Neural cell (in vitro differentiated cells): ENCODE data around the gene METAP1D. TPM values are rescaled to one million over a fixed set of nuclear protein-coding genes. Genes with fewer than 3 reads are reported as not detected.

Experiments
- H2AFZ ChIP-seq: fragments of 200-600, 300-800 bp; sonication (generic), shearing (Covaris generic); 2 replicates; pipeline ENCODE4 v1.6.0; 2014; ENCODE audit warnings: low read depth, mild to moderate bottlenecking, antibody characterized with exemption, low read length, moderate library complexity
- H3F3A ChIP-seq: fragments of 200-600 bp; shearing (Covaris generic); 2 replicates; pipeline ENCODE4 v1.6.1; 2016; ENCODE audit warnings: mild to moderate bottlenecking, moderate library complexity, mixed read lengths, antibody characterized with exemption, low read length; ENCODE audit not compliant: insufficient read depth, poor library complexity, severe bottlenecking
- H3K27ac ChIP-seq: fragments of 200-600, 300-800 bp; sonication (generic), shearing (Covaris generic); 2 replicates; pipeline ENCODE4 v1.5.1; 2014; ENCODE audit warnings: mild to moderate bottlenecking, low read length, moderate library complexity
- H3K27me3 ChIP-seq: fragments of 300-800, 200-600 bp; sonication (generic), shearing (Covaris generic); 2 replicates; pipeline ENCODE4 v1.6.0; 2014; ENCODE audit warnings: mild to moderate bottlenecking, low read depth, low read length, moderate library complexity; ENCODE audit not compliant: insufficient read depth
- H3K36me3 ChIP-seq: fragments of 300-800, 200-600 bp; sonication (generic), shearing (Covaris generic); 2 replicates; pipeline ENCODE4 v1.5.1; 2014; ENCODE audit warnings: mild to moderate bottlenecking, antibody characterized with exemption, low read length, moderate library complexity; ENCODE audit not compliant: insufficient read depth
- H3K4me2 ChIP-seq: fragments of 300-800, 200-600 bp; sonication (generic), shearing (Covaris generic); 2 replicates; pipeline ENCODE4 v1.6.0; 2014; ENCODE audit warnings: mild to moderate bottlenecking, low read length
- H3K4me3 ChIP-seq: fragments of 300-800, 200-600 bp; sonication (generic), shearing (Covaris generic); 2 replicates; pipeline ENCODE4 v1.5.1; 2014; ENCODE audit warnings: mild to moderate bottlenecking, low read length, moderate library complexity
- H3K79me2 ChIP-seq: fragments of 200-600 bp; shearing (Covaris generic); replicated peaks from 2 replicates; pipeline ENCODE4 v1.6.0; 2014; ENCODE audit warnings: mild to moderate bottlenecking, low read length, moderate library complexity; ENCODE audit not compliant: insufficient read depth
- H3K9ac ChIP-seq: fragments of 300-800, 200-600 bp; sonication (generic), shearing (Covaris generic); 2 replicates; pipeline ENCODE4 v1.6.1; 2016; ENCODE audit warnings: mild to moderate bottlenecking, low read length, mixed read lengths
- H3K9me2 ChIP-seq: fragments of 200-600 bp; shearing (Covaris generic); 2 replicates; pipeline ENCODE4 v1.6.1; 2016; ENCODE audit warnings: mild to moderate bottlenecking, low read length, mixed read lengths; ENCODE audit not compliant: insufficient read depth
- H3K9me3 ChIP-seq: fragments of 200-600, 300-800 bp; sonication (generic), shearing (Covaris generic); 2 replicates; pipeline ENCODE4 v1.6.1; 2016; ENCODE audit warnings: mild to moderate bottlenecking, mixed run types, low read length, moderate library complexity, mixed read lengths
- H4K20me1 ChIP-seq: fragments of 200-600 bp; shearing (Covaris generic); 2 replicates; pipeline ENCODE4 v1.6.1; 2016; ENCODE audit warnings: mild to moderate bottlenecking, mixed run types; ENCODE audit not compliant: insufficient read depth
- EP300 ChIP-seq: fragments of 450-650 bp; conservative IDR thresholded peaks from 2 replicates; pipeline ENCODE4 v1.6.1; 2014; ENCODE audit warnings: antibody characterized with exemption, mild to moderate bottlenecking, moderate library complexity; ENCODE audit not compliant: poor library complexity, severe bottlenecking
- EZH2 ChIP-seq: fragments of 200-600, 300-800 bp; shearing (Covaris generic), sonication (generic); IDR thresholded peaks from 2 replicates; pipeline ENCODE4 v1.6.1; 2014; ENCODE audit warnings: antibody characterized with exemption, low read length, borderline replicate concordance, mild to moderate bottlenecking; ENCODE audit not compliant: insufficient read depth, poor library complexity, severe bottlenecking
- MXI1 ChIP-seq: fragments of 450-650 bp; conservative IDR thresholded peaks from 2 replicates; pipeline ENCODE4 v1.6.1; 2014; ENCODE audit warnings: antibody characterized with exemption, mild to moderate bottlenecking; ENCODE audit not compliant: poor library complexity, severe bottlenecking
- POLR2AphosphoS5 ChIP-seq: IDR thresholded peaks from 2 replicates; pipeline ENCODE4 v1.6.1; 2012
- RAD21 ChIP-seq: fragments of 450-650 bp; conservative IDR thresholded peaks from 2 replicates; pipeline ENCODE4 v1.6.1; 2014; ENCODE audit warnings: antibody characterized with exemption, mild to moderate bottlenecking, moderate library complexity
- SMC3 ChIP-seq: fragments of 450-650 bp; conservative IDR thresholded peaks from 2 replicates; pipeline ENCODE4 v1.6.1; 2014; ENCODE audit warnings: antibody characterized with exemption, mild to moderate bottlenecking, moderate library complexity; ENCODE audit not compliant: poor library complexity
- TAF1 ChIP-seq: IDR thresholded peaks from 2 replicates; pipeline ENCODE4 v1.6.1; 2012; ENCODE audit warnings: low read depth
- polyA plus RNA-seq: library from polyadenylated mRNA; depleted of rRNA; stranded (reverse); fragments of >200 nt; gene quantifications from 2 replicates; pipeline ENCODE4 v1.2.3, GENCODE V29; 2014
- TF ChIP-seq, protein P1 (sequence below): fragments of 450-650 bp; IDR thresholded peaks from 2 replicates; pipeline ENCODE4 v1.5.1; 2014; ENCODE audit warnings: antibody characterized with exemption, mild to moderate bottlenecking, moderate library complexity; ENCODE audit not compliant: poor library complexity, severe bottlenecking
- TF ChIP-seq, protein P2 (sequence below): IDR thresholded peaks from 2 replicates; pipeline ENCODE4 v1.6.1; 2012; ENCODE audit warnings: borderline replicate concordance

The METAP1D gene
- polyA plus RNA-seq, 1 donor from 2014 or later, result 5.4 TPM

DNA sequence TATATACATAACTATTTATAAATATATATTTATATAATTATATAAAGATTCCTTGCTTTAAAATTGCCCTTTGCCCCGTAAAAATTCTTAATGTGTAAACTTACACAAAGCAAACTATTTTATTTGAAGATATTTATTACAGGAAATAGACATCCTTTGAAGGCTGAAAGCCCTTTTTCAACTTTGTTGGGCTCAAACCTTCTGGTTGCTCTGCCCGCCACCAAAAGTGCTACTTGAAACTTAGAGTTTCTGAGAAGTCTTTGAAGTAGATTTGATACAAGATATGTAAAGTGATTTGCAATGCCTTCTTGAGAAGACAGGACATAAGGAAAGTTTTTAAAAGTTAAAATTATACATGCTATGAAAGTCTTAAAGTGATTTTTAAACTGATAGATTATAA, 36.6 kb upstream of the METAP1D start:
- Histone ChIP-seq H4K20me1 (no peaks in the 10 kb centered on the region), H3K9me3 (no peaks in the 10 kb centered on the region), H2AFZ (no peak overlapping the region), H3K27me3 (no peaks in the 10 kb centered on the region), H3K4me3 (no peak overlapping the region), H3K27ac (no peak overlapping the region), H3K36me3 (peaks cover 5% of the 10 kb centered on the region), H3K79me2 (no peaks in the 10 kb centered on the region), H3F3A (no peaks in the 10 kb centered on the region), H3K9ac (no peak overlapping the region), H3K4me2 (no peak overlapping the region), H3K9me2 (no peaks in the 10 kb centered on the region)
- no peak for TF ChIP-seq RAD21
- TF ChIP-seq POLR2AphosphoS5, result no peak
- TF ChIP-seq EP300, result no peak
- no peak for TF ChIP-seq EZH2
- no peak for TF ChIP-seq TAF1
- no peak for TF ChIP-seq SMC3
- TF ChIP-seq, protein P1, sequence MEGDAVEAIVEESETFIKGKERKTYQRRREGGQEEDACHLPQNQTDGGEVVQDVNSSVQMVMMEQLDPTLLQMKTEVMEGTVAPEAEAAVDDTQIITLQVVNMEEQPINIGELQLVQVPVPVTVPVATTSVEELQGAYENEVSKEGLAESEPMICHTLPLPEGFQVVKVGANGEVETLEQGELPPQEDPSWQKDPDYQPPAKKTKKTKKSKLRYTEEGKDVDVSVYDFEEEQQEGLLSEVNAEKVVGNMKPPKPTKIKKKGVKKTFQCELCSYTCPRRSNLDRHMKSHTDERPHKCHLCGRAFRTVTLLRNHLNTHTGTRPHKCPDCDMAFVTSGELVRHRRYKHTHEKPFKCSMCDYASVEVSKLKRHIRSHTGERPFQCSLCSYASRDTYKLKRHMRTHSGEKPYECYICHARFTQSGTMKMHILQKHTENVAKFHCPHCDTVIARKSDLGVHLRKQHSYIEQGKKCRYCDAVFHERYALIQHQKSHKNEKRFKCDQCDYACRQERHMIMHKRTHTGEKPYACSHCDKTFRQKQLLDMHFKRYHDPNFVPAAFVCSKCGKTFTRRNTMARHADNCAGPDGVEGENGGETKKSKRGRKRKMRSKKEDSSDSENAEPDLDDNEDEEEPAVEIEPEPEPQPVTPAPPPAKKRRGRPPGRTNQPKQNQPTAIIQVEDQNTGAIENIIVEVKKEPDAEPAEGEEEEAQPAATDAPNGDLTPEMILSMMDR, result no peak
- TF ChIP-seq MXI1, result no peak
- TF ChIP-seq, protein P2, sequence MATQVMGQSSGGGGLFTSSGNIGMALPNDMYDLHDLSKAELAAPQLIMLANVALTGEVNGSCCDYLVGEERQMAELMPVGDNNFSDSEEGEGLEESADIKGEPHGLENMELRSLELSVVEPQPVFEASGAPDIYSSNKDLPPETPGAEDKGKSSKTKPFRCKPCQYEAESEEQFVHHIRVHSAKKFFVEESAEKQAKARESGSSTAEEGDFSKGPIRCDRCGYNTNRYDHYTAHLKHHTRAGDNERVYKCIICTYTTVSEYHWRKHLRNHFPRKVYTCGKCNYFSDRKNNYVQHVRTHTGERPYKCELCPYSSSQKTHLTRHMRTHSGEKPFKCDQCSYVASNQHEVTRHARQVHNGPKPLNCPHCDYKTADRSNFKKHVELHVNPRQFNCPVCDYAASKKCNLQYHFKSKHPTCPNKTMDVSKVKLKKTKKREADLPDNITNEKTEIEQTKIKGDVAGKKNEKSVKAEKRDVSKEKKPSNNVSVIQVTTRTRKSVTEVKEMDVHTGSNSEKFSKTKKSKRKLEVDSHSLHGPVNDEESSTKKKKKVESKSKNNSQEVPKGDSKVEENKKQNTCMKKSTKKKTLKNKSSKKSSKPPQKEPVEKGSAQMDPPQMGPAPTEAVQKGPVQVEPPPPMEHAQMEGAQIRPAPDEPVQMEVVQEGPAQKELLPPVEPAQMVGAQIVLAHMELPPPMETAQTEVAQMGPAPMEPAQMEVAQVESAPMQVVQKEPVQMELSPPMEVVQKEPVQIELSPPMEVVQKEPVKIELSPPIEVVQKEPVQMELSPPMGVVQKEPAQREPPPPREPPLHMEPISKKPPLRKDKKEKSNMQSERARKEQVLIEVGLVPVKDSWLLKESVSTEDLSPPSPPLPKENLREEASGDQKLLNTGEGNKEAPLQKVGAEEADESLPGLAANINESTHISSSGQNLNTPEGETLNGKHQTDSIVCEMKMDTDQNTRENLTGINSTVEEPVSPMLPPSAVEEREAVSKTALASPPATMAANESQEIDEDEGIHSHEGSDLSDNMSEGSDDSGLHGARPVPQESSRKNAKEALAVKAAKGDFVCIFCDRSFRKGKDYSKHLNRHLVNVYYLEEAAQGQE, result no peak

DNA sequence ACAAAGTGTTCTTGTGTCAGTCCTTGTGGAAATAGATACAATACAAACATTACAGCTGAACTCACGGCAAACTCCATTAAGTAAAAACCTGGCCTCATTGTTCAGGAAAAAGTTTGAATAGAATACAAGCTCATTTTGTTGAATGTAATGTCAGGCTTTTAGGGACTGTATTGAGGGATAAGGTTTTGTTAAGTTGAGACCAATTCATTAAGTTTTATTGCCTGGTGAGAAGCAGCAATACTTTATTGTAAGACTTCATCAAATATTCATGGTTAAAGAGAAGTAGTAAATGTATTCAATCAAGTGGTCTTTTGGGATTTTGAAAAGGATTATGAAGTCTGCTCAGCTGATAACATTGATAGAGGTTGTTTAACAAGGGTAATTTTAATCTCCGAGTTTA, 35.4 kb upstream of the METAP1D start:
- Histone ChIP-seq H3K9me3 (no peaks in the 10 kb centered on the region), H3K4me3 (no peak overlapping the region), H3K9ac (no peak overlapping the region), H4K20me1 (no peaks in the 10 kb centered on the region), H3K27me3 (no peaks in the 10 kb centered on the region), H3K4me2 (no peak overlapping the region), H3F3A (no peaks in the 10 kb centered on the region), H3K36me3 (peaks cover 5% of the 10 kb centered on the region), H2AFZ (no peak overlapping the region), H3K79me2 (no peaks in the 10 kb centered on the region), H3K9me2 (no peaks in the 10 kb centered on the region), H3K27ac (no peak overlapping the region)
- TF ChIP-seq MXI1 (no peak), POLR2AphosphoS5 (no peak), SMC3 (no peak)
- TF ChIP-seq, protein P1, result no peak
- TF ChIP-seq, protein P2, result no peak
